GM23338 (cell line): Measurements from ENCODE around the gene ANAPC2. TPM values are rescaled to one million over a fixed set of nuclear protein-coding genes. Genes with fewer than 3 reads are reported as not detected.
A peak's percentile ranks its signal among the peaks of the same experiment; 100 is the strongest.

Experiments used
- ATAC-seq: fragments of 200-7000 bp; cut with Tn5 transposase; 3 replicates; pipeline ENCODE4 v1.9.1; 2020
- DNase-seq: peaks from one replicate; pipeline ENCODE4 v3.0.0-alpha.2; 2015; ENCODE audit warnings: low spot score
- H2AFZ ChIP-seq: fragments of 200-600 bp; sonication (generic); 2 replicates; pipeline ENCODE4 v1.8.0; 2016; ENCODE audit warnings: antibody characterized with exemption, mild to moderate bottlenecking, moderate library complexity
- H3F3A ChIP-seq: fragments of 200-600 bp; sonication (generic); replicated peaks from 2 replicates; pipeline ENCODE4 v1.8.0; 2017; ENCODE audit warnings: antibody characterized with exemption, mixed run types, low read depth
- H3K27ac ChIP-seq: fragments of 200-600 bp; sonication (generic); 2 replicates; pipeline ENCODE4 v1.6.1; 2016; ENCODE audit warnings: low read depth
- H3K27me3 ChIP-seq: fragments of 200-600 bp; sonication (generic); 2 replicates; pipeline ENCODE4 v1.8.0; 2016; ENCODE audit warnings: mild to moderate bottlenecking, mixed run types, moderate library complexity; ENCODE audit not compliant: insufficient read depth
- H3K36me3 ChIP-seq: fragments of 200-600 bp; sonication (generic); 2 replicates; pipeline ENCODE4 v1.8.0; 2016; ENCODE audit warnings: mild to moderate bottlenecking; ENCODE audit not compliant: insufficient read depth
- H3K4me1 ChIP-seq: fragments of 200-600 bp; sonication (generic); 2 replicates; pipeline ENCODE4 v1.8.0; 2016; ENCODE audit warnings: mild to moderate bottlenecking, moderate library complexity; ENCODE audit not compliant: insufficient read depth
- H3K4me2 ChIP-seq: fragments of 200-600 bp; sonication (generic); 2 replicates; pipeline ENCODE4 v1.7.1; 2017; ENCODE audit warnings: mixed run types
- H3K4me3 ChIP-seq: fragments of 200-600 bp; sonication (generic); 2 replicates; pipeline ENCODE4 v1.6.1; 2016; ENCODE audit warnings: mixed run types
- H3K79me2 ChIP-seq: fragments of 200-600 bp; sonication (generic); replicated peaks from 2 replicates; pipeline ENCODE4 v1.8.0; 2017; ENCODE audit warnings: mild to moderate bottlenecking; ENCODE audit not compliant: insufficient read depth
- H3K9me2 ChIP-seq: fragments of 200-600 bp; sonication (generic); 2 replicates; pipeline ENCODE4 v1.8.0; 2017; ENCODE audit not compliant: insufficient read depth
- H4K20me1 ChIP-seq: fragments of 200-600 bp; sonication (generic); replicated peaks from 2 replicates; pipeline ENCODE4 v1.8.0; 2017; ENCODE audit warnings: mild to moderate bottlenecking; ENCODE audit not compliant: insufficient read depth
- H3K27ac Mint-ChIP-seq: 2 replicates; pipeline ENCODE4 v1.8.0; 2020; ENCODE audit warnings: inconsistent platforms, mild to moderate bottlenecking, moderate library complexity, mixed read lengths
- H3K27me3 Mint-ChIP-seq: 3 replicates; pipeline ENCODE4 v1.8.0; 2022; ENCODE audit warnings: low read depth, mild to moderate bottlenecking, moderate library complexity, mixed read lengths, inconsistent platforms; ENCODE audit not compliant: insufficient read depth, poor library complexity
- H3K36me3 Mint-ChIP-seq: 3 replicates; pipeline ENCODE4 v1.8.0; 2021; ENCODE audit warnings: low read depth, mild to moderate bottlenecking, inconsistent platforms, moderate library complexity, mixed read lengths
- H3K4me1 Mint-ChIP-seq: 3 replicates; pipeline ENCODE4 v1.8.0; 2020; ENCODE audit warnings: mild to moderate bottlenecking, inconsistent platforms, mixed read lengths
- H3K4me3 Mint-ChIP-seq: 3 replicates; pipeline ENCODE4 v1.8.0; 2021; ENCODE audit warnings: moderate library complexity, mild to moderate bottlenecking, inconsistent platforms, mixed read lengths
- H3K9me3 Mint-ChIP-seq: 3 replicates; pipeline ENCODE4 v1.8.0; 2020; ENCODE audit warnings: moderate library complexity, mild to moderate bottlenecking, inconsistent platforms, mixed read lengths
- CREB1 ChIP-seq: fragments of 250-450 bp; sonication (Bioruptor Pico); IDR thresholded peaks from 2 replicates; pipeline ENCODE4 v1.5.0; 2020; ENCODE audit warnings: low read depth, mild to moderate bottlenecking, moderate library complexity
- CTCF ChIP-seq, 2 experiments: fragments of 200-600 bp in 1 of 2; sonication (generic) in 1 of 2; conservative IDR thresholded peaks; 2 replicates each; pipeline versions ENCODE4 v1.5.1 to v1.6.1; 2016 to 2017; ENCODE audit warnings: antibody characterized with exemption in 2 of 2, low read depth in 2 of 2, mild to moderate bottlenecking in 2 of 2, moderate library complexity in 1 of 2
- ETS1 ChIP-seq: IDR thresholded peaks from 2 replicates; pipeline ENCODE4 v1.6.1; 2016; ENCODE audit warnings: antibody characterized with exemption
- EZH2phosphoT487 ChIP-seq: fragments of 200-600 bp; sonication (generic); IDR thresholded peaks from one replicate; pipeline ENCODE4 v1.8.1; 2018; ENCODE audit warnings: antibody characterized with exemption; ENCODE audit not compliant: unreplicated experiment
- POLR2AphosphoS5 ChIP-seq: IDR thresholded peaks from 2 replicates; pipeline ENCODE4 v1.6.1; 2016; ENCODE audit warnings: antibody characterized with exemption, low read depth
- ZNF114 ChIP-seq: fragments of 250-450 bp; sonication (Bioruptor Pico); IDR thresholded peaks from 2 replicates; pipeline ENCODE4 v1.5.0; 2020; ENCODE audit warnings: mild to moderate bottlenecking, moderate library complexity
- ZNF462 ChIP-seq: fragments of 250-450 bp; sonication (Bioruptor Pico); IDR thresholded peaks from 2 replicates; pipeline ENCODE4 v1.5.0; 2020; ENCODE audit warnings: mild to moderate bottlenecking, moderate library complexity
- polyA plus RNA-seq: library from polyadenylated mRNA; unstranded; fragments of >200 nt; fragmentation: Nextera tagmentation; extraction: Ambion mirVana; gene quantifications from 2 replicates; pipeline ENCODE4 v1.2.1, GENCODE V29; 2016
- total RNA-seq: library from RNA; depleted of rRNA; stranded (reverse); fragments of >200 nt; shearing (Covaris generic); gene quantifications from 2 replicates; pipeline ENCODE4 v1.2.3, GENCODE V29; 2014

ANAPC2 gene
- total and polyA plus RNA-seq, 2 experiments from 2014 or later: 16.4 to 42.9 TPM

- H2AFZ ChIP-seq: peak within 1 kb of the TSS; percentile 52; the same call in 1 of the 2 replicates
- Mint-ChIP-seq H3K4me1 (peaks cover 26% of the 10 kb centered on the region), H3K4me3 (peak within 1 kb of the TSS; percentile 82), H3K9me3 (no peaks in the 10 kb centered on the region), H3K27me3 (peaks cover 12% of the 10 kb centered on the region), H3K27ac (peak within 1 kb of the TSS; percentile 86), H3K36me3 (no peaks in the 10 kb centered on the region; the same call in 2 of the 3 replicates)
- peak; percentile 100 for DNase-seq
- peaks cover 15% of the 10 kb centered on the region; the same call in 1 of the 2 replicates for H3F3A ChIP-seq
- 0 out of 2 replicates have a peak, but pooled peaks have one; percentile 51 for TF ChIP-seq ETS1
- TF ChIP-seq CREB1 (CRISPR knock-in tag): no peak
- peak; percentile 99 for TF ChIP-seq POLR2AphosphoS5
- H3K27me3 ChIP-seq: no peaks in the 10 kb centered on the region
- peak within 1 kb of the TSS; percentile 82 for H3K4me3 ChIP-seq
- H4K20me1 ChIP-seq: peaks cover 9% of the 10 kb centered on the region
- peak; percentile 90 for ATAC-seq
- H3K9me2 ChIP-seq: no peaks in the 10 kb centered on the region
- peak within 1 kb of the TSS; percentile 72; the same call in 1 of the 2 replicates for H3K27ac ChIP-seq
- peak within 1 kb of the TSS; percentile 89 for H3K4me2 ChIP-seq
- peaks cover 21% of the 10 kb centered on the region for H3K4me1 ChIP-seq
- H3K79me2 ChIP-seq: peaks cover 68% of the 10 kb centered on the region
- H3K36me3 ChIP-seq: no peaks in the 10 kb centered on the region
Measured at GRCh38 chr9:137200311-137201204, 12.2 kb upstream of the ANAPC2 start, which contains the start of gene TPRN. Gene TPRN, minus strand, starts transcription at chr9:137200741. Its CDS starts 30 bp downstream, at chr9:137200711.

- Mint-ChIP-seq H3K4me3 (peak overlapping the region; percentile 82), H3K27me3 (peaks cover 8% of the 10 kb centered on the region), H3K27ac (no peak overlapping the region), H3K36me3 (no peaks in the 10 kb centered on the region; the same call in 2 of the 3 replicates), H3K4me1 (peaks cover 32% of the 10 kb centered on the region), H3K9me3 (no peaks in the 10 kb centered on the region; the same call in 2 of the 3 replicates)
- Histone ChIP-seq H3K4me1 (peaks cover 19% of the 10 kb centered on the region), H3K36me3 (no peaks in the 10 kb centered on the region), H3K4me2 (peak overlapping the region; percentile 87), H4K20me1 (peaks cover 7% of the 10 kb centered on the region), H2AFZ (no peak overlapping the region), H3K9me2 (no peaks in the 10 kb centered on the region), H3K27ac (no peak overlapping the region), H3K4me3 (peak overlapping the region; percentile 55), H3K79me2 (peaks cover 69% of the 10 kb centered on the region), H3F3A (peaks cover 15% of the 10 kb centered on the region; the same call in 1 of the 2 replicates), H3K27me3 (no peaks in the 10 kb centered on the region)
- DNase-seq (peak; percentile 47), ATAC-seq (no peak)
- no peak for TF ChIP-seq ZNF462 (CRISPR knock-in tag)
- TF ChIP-seq EZH2phosphoT487: no peak
- no peak for TF ChIP-seq ETS1
- no peak for TF ChIP-seq CREB1 (CRISPR knock-in tag)
- TF ChIP-seq ZNF114 (CRISPR knock-in tag): no peak
- TF ChIP-seq CTCF (conservative IDR thresholded peaks at IDR 0.05; ENCODE audit: low read depth in 2 of 2): no peak
Measured at GRCh38 chr9:137199411-137200121, 11.2 kb upstream of the ANAPC2 start.
